Neural cell (in vitro differentiated cells): ENCODE data around the gene ADRM1. TPM values are rescaled to one million over a fixed set of nuclear protein-coding genes. Genes with fewer than 3 reads are reported as not detected.

Source experiments
- H2AFZ ChIP-seq: fragments of 200-600, 300-800 bp; sonication (generic), shearing (Covaris generic); 2 replicates; pipeline ENCODE4 v1.6.0; 2014; ENCODE audit warnings: low read depth, mild to moderate bottlenecking, antibody characterized with exemption, low read length, moderate library complexity
- H3F3A ChIP-seq: fragments of 200-600 bp; shearing (Covaris generic); 2 replicates; pipeline ENCODE4 v1.6.1; 2016; ENCODE audit warnings: mild to moderate bottlenecking, moderate library complexity, mixed read lengths, antibody characterized with exemption, low read length; ENCODE audit not compliant: insufficient read depth, poor library complexity, severe bottlenecking
- H3K27ac ChIP-seq: fragments of 200-600, 300-800 bp; sonication (generic), shearing (Covaris generic); 2 replicates; pipeline ENCODE4 v1.5.1; 2014; ENCODE audit warnings: mild to moderate bottlenecking, low read length, moderate library complexity
- H3K27me3 ChIP-seq: fragments of 300-800, 200-600 bp; sonication (generic), shearing (Covaris generic); 2 replicates; pipeline ENCODE4 v1.6.0; 2014; ENCODE audit warnings: mild to moderate bottlenecking, low read depth, low read length, moderate library complexity; ENCODE audit not compliant: insufficient read depth
- H3K36me3 ChIP-seq: fragments of 300-800, 200-600 bp; sonication (generic), shearing (Covaris generic); 2 replicates; pipeline ENCODE4 v1.5.1; 2014; ENCODE audit warnings: mild to moderate bottlenecking, antibody characterized with exemption, low read length, moderate library complexity; ENCODE audit not compliant: insufficient read depth
- H3K4me2 ChIP-seq: fragments of 300-800, 200-600 bp; sonication (generic), shearing (Covaris generic); 2 replicates; pipeline ENCODE4 v1.6.0; 2014; ENCODE audit warnings: mild to moderate bottlenecking, low read length
- H3K4me3 ChIP-seq: fragments of 300-800, 200-600 bp; sonication (generic), shearing (Covaris generic); 2 replicates; pipeline ENCODE4 v1.5.1; 2014; ENCODE audit warnings: mild to moderate bottlenecking, low read length, moderate library complexity
- H3K79me2 ChIP-seq: fragments of 200-600 bp; shearing (Covaris generic); replicated peaks from 2 replicates; pipeline ENCODE4 v1.6.0; 2014; ENCODE audit warnings: mild to moderate bottlenecking, low read length, moderate library complexity; ENCODE audit not compliant: insufficient read depth
- H3K9ac ChIP-seq: fragments of 300-800, 200-600 bp; sonication (generic), shearing (Covaris generic); 2 replicates; pipeline ENCODE4 v1.6.1; 2016; ENCODE audit warnings: mild to moderate bottlenecking, low read length, mixed read lengths
- H3K9me2 ChIP-seq: fragments of 200-600 bp; shearing (Covaris generic); 2 replicates; pipeline ENCODE4 v1.6.1; 2016; ENCODE audit warnings: mild to moderate bottlenecking, low read length, mixed read lengths; ENCODE audit not compliant: insufficient read depth
- H3K9me3 ChIP-seq: fragments of 200-600, 300-800 bp; sonication (generic), shearing (Covaris generic); 2 replicates; pipeline ENCODE4 v1.6.1; 2016; ENCODE audit warnings: mild to moderate bottlenecking, mixed run types, low read length, moderate library complexity, mixed read lengths
- H4K20me1 ChIP-seq: fragments of 200-600 bp; shearing (Covaris generic); 2 replicates; pipeline ENCODE4 v1.6.1; 2016; ENCODE audit warnings: mild to moderate bottlenecking, mixed run types; ENCODE audit not compliant: insufficient read depth
- EP300 ChIP-seq: fragments of 450-650 bp; conservative IDR thresholded peaks from 2 replicates; pipeline ENCODE4 v1.6.1; 2014; ENCODE audit warnings: antibody characterized with exemption, mild to moderate bottlenecking, moderate library complexity; ENCODE audit not compliant: poor library complexity, severe bottlenecking
- EZH2 ChIP-seq: fragments of 200-600, 300-800 bp; shearing (Covaris generic), sonication (generic); IDR thresholded peaks from 2 replicates; pipeline ENCODE4 v1.6.1; 2014; ENCODE audit warnings: antibody characterized with exemption, low read length, borderline replicate concordance, mild to moderate bottlenecking; ENCODE audit not compliant: insufficient read depth, poor library complexity, severe bottlenecking
- MXI1 ChIP-seq: fragments of 450-650 bp; conservative IDR thresholded peaks from 2 replicates; pipeline ENCODE4 v1.6.1; 2014; ENCODE audit warnings: antibody characterized with exemption, mild to moderate bottlenecking; ENCODE audit not compliant: poor library complexity, severe bottlenecking
- POLR2AphosphoS5 ChIP-seq: IDR thresholded peaks from 2 replicates; pipeline ENCODE4 v1.6.1; 2012
- RAD21 ChIP-seq: fragments of 450-650 bp; conservative IDR thresholded peaks from 2 replicates; pipeline ENCODE4 v1.6.1; 2014; ENCODE audit warnings: antibody characterized with exemption, mild to moderate bottlenecking, moderate library complexity
- SMC3 ChIP-seq: fragments of 450-650 bp; conservative IDR thresholded peaks from 2 replicates; pipeline ENCODE4 v1.6.1; 2014; ENCODE audit warnings: antibody characterized with exemption, mild to moderate bottlenecking, moderate library complexity; ENCODE audit not compliant: poor library complexity
- TAF1 ChIP-seq: IDR thresholded peaks from 2 replicates; pipeline ENCODE4 v1.6.1; 2012; ENCODE audit warnings: low read depth
- polyA plus RNA-seq: library from polyadenylated mRNA; depleted of rRNA; stranded (reverse); fragments of >200 nt; gene quantifications from 2 replicates; pipeline ENCODE4 v1.2.3, GENCODE V29; 2014
- TF ChIP-seq, protein P1 (sequence below): IDR thresholded peaks from 2 replicates; pipeline ENCODE4 v1.6.1; 2012; ENCODE audit warnings: borderline replicate concordance
- TF ChIP-seq, protein P2 (sequence below): fragments of 450-650 bp; IDR thresholded peaks from 2 replicates; pipeline ENCODE4 v1.5.1; 2014; ENCODE audit warnings: antibody characterized with exemption, mild to moderate bottlenecking, moderate library complexity; ENCODE audit not compliant: poor library complexity, severe bottlenecking

Gene ADRM1
- polyA plus RNA-seq, 1 donor from 2014 or later = 111 TPM

DNA sequence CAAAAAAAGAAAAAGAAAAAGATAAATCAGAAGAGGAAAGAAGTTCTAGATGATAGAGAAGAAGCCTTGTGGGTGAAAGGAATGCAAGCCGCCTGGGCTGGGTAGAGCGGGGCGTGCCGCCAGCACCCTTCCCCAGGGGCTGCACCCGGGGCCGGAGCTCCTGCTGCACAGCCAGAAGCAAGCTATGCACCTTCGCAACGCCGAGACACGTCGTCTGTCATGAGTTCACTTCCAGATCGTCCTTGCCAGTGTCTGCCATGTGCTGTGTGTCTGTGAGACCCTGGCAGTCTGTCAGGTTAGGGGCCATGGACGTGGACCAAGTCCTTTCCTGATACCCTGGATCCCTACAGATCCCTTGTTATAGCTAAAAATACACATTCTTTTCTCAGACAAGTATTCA, 25.5 kb upstream of the ADRM1 start:
- Histone ChIP-seq H2AFZ (no peak overlapping the region), H3K4me3 (no peak overlapping the region), H3K27ac (no peak overlapping the region), H3K36me3 (no peaks in the 10 kb centered on the region), H3K9ac (no peak overlapping the region), H4K20me1 (no peaks in the 10 kb centered on the region), H3K27me3 (no peaks in the 10 kb centered on the region), H3K4me2 (no peak overlapping the region), H3K79me2 (no peaks in the 10 kb centered on the region), H3F3A (no peaks in the 10 kb centered on the region), H3K9me3 (no peaks in the 10 kb centered on the region), H3K9me2 (no peaks in the 10 kb centered on the region)
- no peak for TF ChIP-seq TAF1
- no peak for TF ChIP-seq POLR2AphosphoS5
- no peak for TF ChIP-seq EZH2
- TF ChIP-seq RAD21 = no peak
- TF ChIP-seq, protein P1, sequence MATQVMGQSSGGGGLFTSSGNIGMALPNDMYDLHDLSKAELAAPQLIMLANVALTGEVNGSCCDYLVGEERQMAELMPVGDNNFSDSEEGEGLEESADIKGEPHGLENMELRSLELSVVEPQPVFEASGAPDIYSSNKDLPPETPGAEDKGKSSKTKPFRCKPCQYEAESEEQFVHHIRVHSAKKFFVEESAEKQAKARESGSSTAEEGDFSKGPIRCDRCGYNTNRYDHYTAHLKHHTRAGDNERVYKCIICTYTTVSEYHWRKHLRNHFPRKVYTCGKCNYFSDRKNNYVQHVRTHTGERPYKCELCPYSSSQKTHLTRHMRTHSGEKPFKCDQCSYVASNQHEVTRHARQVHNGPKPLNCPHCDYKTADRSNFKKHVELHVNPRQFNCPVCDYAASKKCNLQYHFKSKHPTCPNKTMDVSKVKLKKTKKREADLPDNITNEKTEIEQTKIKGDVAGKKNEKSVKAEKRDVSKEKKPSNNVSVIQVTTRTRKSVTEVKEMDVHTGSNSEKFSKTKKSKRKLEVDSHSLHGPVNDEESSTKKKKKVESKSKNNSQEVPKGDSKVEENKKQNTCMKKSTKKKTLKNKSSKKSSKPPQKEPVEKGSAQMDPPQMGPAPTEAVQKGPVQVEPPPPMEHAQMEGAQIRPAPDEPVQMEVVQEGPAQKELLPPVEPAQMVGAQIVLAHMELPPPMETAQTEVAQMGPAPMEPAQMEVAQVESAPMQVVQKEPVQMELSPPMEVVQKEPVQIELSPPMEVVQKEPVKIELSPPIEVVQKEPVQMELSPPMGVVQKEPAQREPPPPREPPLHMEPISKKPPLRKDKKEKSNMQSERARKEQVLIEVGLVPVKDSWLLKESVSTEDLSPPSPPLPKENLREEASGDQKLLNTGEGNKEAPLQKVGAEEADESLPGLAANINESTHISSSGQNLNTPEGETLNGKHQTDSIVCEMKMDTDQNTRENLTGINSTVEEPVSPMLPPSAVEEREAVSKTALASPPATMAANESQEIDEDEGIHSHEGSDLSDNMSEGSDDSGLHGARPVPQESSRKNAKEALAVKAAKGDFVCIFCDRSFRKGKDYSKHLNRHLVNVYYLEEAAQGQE = no peak
- TF ChIP-seq MXI1 = no peak
- TF ChIP-seq SMC3 = no peak
- TF ChIP-seq, protein P2, sequence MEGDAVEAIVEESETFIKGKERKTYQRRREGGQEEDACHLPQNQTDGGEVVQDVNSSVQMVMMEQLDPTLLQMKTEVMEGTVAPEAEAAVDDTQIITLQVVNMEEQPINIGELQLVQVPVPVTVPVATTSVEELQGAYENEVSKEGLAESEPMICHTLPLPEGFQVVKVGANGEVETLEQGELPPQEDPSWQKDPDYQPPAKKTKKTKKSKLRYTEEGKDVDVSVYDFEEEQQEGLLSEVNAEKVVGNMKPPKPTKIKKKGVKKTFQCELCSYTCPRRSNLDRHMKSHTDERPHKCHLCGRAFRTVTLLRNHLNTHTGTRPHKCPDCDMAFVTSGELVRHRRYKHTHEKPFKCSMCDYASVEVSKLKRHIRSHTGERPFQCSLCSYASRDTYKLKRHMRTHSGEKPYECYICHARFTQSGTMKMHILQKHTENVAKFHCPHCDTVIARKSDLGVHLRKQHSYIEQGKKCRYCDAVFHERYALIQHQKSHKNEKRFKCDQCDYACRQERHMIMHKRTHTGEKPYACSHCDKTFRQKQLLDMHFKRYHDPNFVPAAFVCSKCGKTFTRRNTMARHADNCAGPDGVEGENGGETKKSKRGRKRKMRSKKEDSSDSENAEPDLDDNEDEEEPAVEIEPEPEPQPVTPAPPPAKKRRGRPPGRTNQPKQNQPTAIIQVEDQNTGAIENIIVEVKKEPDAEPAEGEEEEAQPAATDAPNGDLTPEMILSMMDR = no peak
- no peak for TF ChIP-seq EP300

DNA sequence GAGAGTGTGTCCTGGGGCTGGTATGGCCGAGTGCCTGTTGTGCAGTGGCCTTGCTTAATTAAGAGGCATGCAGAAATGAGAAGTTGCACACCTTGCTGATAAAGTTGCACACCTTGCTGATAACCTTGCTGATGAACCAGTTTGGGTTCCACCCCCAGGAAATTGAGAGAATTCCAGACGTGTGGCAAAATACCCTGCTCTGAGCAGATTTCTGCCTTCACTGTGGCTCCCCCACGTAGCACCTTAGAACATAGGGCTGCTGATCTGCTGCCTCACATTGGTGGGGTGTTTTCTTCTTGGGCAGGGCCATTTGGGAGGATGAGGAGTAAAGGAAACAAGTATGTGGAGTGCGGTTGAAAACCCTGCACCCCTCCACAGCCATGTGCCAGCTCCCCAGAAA, 22.5 kb upstream of the ADRM1 start:
- Histone ChIP-seq H3K4me3 (no peak overlapping the region), H3F3A (no peaks in the 10 kb centered on the region), H3K9me3 (no peaks in the 10 kb centered on the region), H3K9ac (no peak overlapping the region), H3K9me2 (no peaks in the 10 kb centered on the region), H2AFZ (no peak overlapping the region), H4K20me1 (no peaks in the 10 kb centered on the region), H3K27ac (no peak overlapping the region), H3K36me3 (no peaks in the 10 kb centered on the region), H3K4me2 (no peak overlapping the region), H3K27me3 (no peaks in the 10 kb centered on the region), H3K79me2 (no peaks in the 10 kb centered on the region)
- no peak for TF ChIP-seq SMC3
- no peak for TF ChIP-seq TAF1
- TF ChIP-seq, protein P1 = no peak
- TF ChIP-seq, protein P2 = no peak
- TF ChIP-seq EZH2 = no peak
- no peak for TF ChIP-seq EP300
- TF ChIP-seq POLR2AphosphoS5 = no peak
- no peak for TF ChIP-seq MXI1
- TF ChIP-seq RAD21 = no peak
